Right atrium auricular region (tissue), 2 donors: ENCODE data around the gene QSER1. TPM values are rescaled to one million over a fixed set of nuclear protein-coding genes. Genes with fewer than 3 reads are reported as not detected.

Experiments used
- DNase-seq: peaks from one replicate; pipeline ENCODE4 v3.0.0-alpha.2; 2019; ENCODE audit warnings: low spot score
- H3K27ac ChIP-seq, 2 donors: fragments of 200-600 bp; sonication (generic); 1 replicate in 1 of 2; 2 replicates in 1 of 2; pipeline ENCODE4 v1.5.1; 2016 to 2019
- H3K27me3 ChIP-seq, 2 donors: fragments of 200-600 bp; sonication (generic); one replicate each; pipeline versions ENCODE4 v1.5.1 to v1.6.0; 2017 to 2019
- H3K36me3 ChIP-seq: fragments of 200-600 bp; sonication (generic); one replicate; pipeline ENCODE4 v1.5.1; 2016
- H3K4me1 ChIP-seq, 2 donors: fragments of 200-600 bp; sonication (generic); one replicate each; pipeline versions ENCODE4 v1.5.1 to v1.6.0; 2017 to 2019
- H3K4me3 ChIP-seq, 2 donors: fragments of 200-600 bp; sonication (generic); 1 replicate in 1 of 2; 2 replicates in 1 of 2; pipeline ENCODE4 v1.5.1; 2017 to 2019; ENCODE audit warnings: mild to moderate bottlenecking in 1 of 2, moderate library complexity in 1 of 2
- H3K9me3 ChIP-seq, 2 donors: fragments of 200-600 bp; sonication (generic); one replicate each; pipeline ENCODE4 v1.5.1; 2019
- CTCF ChIP-seq, 2 donors: fragments of 200-600 bp; sonication (generic); IDR thresholded peaks; one replicate each; pipeline ENCODE4 v1.5.1; 2019; ENCODE audit warnings: antibody characterized with exemption in 2 of 2
- total RNA-seq, 2 donors: library from RNA; depleted of rRNA; stranded (reverse); fragments of >200 nt; gene quantifications; one replicate each; pipeline ENCODE4 v1.1.0, GENCODE V29; 2016

Gene QSER1
- total RNA-seq, 2 donors from 2014 or later = 17.5 to 23.7 TPM

- no peaks in the 10 kb centered on the region for H3K27me3 ChIP-seq
These were observed 126.2 kb downstream of the QSER1 start for GRCh38 chr11:33018840-33019239.

DNA sequence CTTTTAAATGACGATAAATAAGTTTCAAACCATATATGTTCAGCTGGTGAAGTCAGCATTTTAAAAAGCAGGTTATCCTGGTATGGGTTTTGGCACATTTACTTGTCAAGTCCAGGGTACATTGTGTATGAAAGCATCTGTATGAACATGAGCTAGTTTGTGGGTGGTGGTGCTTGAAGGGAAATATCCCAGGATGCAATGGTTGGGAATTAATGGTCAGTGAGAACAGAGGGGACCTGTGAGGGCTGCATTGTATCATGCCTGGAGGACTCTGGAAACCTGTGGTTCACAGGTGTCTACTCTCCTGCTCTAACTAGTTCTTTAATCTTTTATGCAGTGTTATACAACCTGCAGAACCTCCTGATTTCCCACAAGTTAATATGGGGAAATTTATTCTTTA is 128.9 kb downstream of the QSER1 start:
- no peak for TF ChIP-seq CTCF (IDR thresholded peaks at IDR 0.05)
- Histone ChIP-seq H3K4me3 (no peak overlapping the region), H3K27ac (no peak overlapping the region), H3K27me3 (no peaks in the 10 kb centered on the region), H3K9me3 (no peaks in the 10 kb centered on the region), H3K4me1 (no peaks in the 10 kb centered on the region), H3K36me3 (no peaks in the 10 kb centered on the region)
- no peak for DNase-seq

More at GRCh38 chr11:33018840-33019239, 126.2 kb downstream of the QSER1 start:
- H3K4me1 ChIP-seq = no peaks in the 10 kb centered on the region
- no peaks in the 10 kb centered on the region for H3K9me3 ChIP-seq
- no peaks in the 10 kb centered on the region for H3K36me3 ChIP-seq
- DNase-seq = no peak
- H3K27ac ChIP-seq = no peak overlapping the region
- no peak overlapping the region for H3K4me3 ChIP-seq
- no peak for TF ChIP-seq CTCF (IDR thresholded peaks at IDR 0.05)

- Histone ChIP-seq H3K27me3 (no peaks in the 10 kb centered on the region), H3K36me3 (no peaks in the 10 kb centered on the region), H3K4me1 (no peaks in the 10 kb centered on the region), H3K9me3 (no peaks in the 10 kb centered on the region), H3K4me3 (no peak overlapping the region), H3K27ac (no peak overlapping the region)
- TF ChIP-seq CTCF (IDR thresholded peaks at IDR 0.05) = no peak
- no peak for DNase-seq
These were observed 129.3 kb downstream of the QSER1 start for GRCh38 chr11:33021937-33022336.

- no peak overlapping the region for H3K4me3 ChIP-seq
- H3K27me3 ChIP-seq = no peaks in the 10 kb centered on the region
- H3K27ac ChIP-seq = no peak overlapping the region
- H3K36me3 ChIP-seq = no peaks in the 10 kb centered on the region
- DNase-seq = no peak
- no peaks in the 10 kb centered on the region for H3K9me3 ChIP-seq
- no peak for TF ChIP-seq CTCF (IDR thresholded peaks at IDR 0.05)
- no peaks in the 10 kb centered on the region for H3K4me1 ChIP-seq
These were observed 132.7 kb downstream of the QSER1 start for GRCh38 chr11:33025339-33025722.

GRCh38 chr11:33027233-33027632 is 134.6 kb downstream of the QSER1 start:
- Histone ChIP-seq H3K36me3 (no peaks in the 10 kb centered on the region), H3K9me3 (no peaks in the 10 kb centered on the region), H3K27ac (no peak overlapping the region), H3K27me3 (no peaks in the 10 kb centered on the region), H3K4me1 (no peaks in the 10 kb centered on the region), H3K4me3 (no peak overlapping the region)
- no peak for DNase-seq
- TF ChIP-seq CTCF (IDR thresholded peaks at IDR 0.05) = no peak

DNA sequence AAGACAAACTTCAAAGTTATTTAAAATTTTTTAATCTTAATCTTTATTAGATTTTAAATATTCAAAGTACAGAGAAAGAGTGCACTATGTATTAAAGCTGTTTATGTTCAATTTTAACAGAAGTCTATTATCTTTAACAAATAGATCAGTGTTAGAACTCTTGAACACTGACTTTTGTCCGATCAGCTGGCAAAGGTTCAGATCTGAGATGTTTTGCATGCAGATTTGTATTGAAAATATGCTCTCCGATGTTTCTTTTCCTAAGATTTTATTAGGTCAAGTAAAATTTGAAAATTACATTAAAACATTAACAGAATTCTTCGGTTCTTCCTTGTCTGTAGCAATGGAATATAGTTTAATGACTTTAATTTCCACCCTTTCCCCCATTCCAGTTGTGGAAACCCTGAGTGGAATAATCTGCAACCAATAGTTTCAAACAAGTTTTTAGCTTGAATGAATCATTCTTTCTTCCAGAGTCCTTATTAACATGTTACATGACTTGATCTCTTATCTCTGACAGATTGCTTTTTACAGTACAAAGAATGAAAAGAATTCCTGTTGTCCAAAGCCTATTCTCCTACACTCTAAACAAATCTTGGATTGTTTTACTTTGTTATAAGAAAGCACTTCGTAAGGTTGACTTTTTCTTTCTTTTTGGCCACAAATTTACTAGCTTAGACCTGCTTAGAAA is 135.4 kb downstream of the QSER1 start:
- DNase-seq = no peak
- Histone ChIP-seq H3K4me3 (no peak overlapping the region), H3K4me1 (no peaks in the 10 kb centered on the region), H3K9me3 (no peaks in the 10 kb centered on the region), H3K36me3 (no peaks in the 10 kb centered on the region), H3K27ac (no peak overlapping the region), H3K27me3 (no peaks in the 10 kb centered on the region)
- TF ChIP-seq CTCF (IDR thresholded peaks at IDR 0.05) = no peak
